Measurements from ENCODE around the gene YAF2.

The YAF2 gene

GRCh38 chr12:42166501-42166900, 71.5 kb downstream of the YAF2 start:
- no peak overlapping the region for H3K4me3 ChIP-seq (ENCODE audit: low read length)
- no peak for TF ChIP-seq ZNF274 (IDR thresholded peaks at IDR 0.05; ENCODE audit: low read depth, low read length)

GRCh38 chr12:42163913-42164312, 74.1 kb downstream of the YAF2 start:
- TF ChIP-seq ZNF274 (IDR thresholded peaks at IDR 0.05; ENCODE audit: low read depth, low read length): no peak

GRCh38 chr12:42162965-42163364, 75.1 kb downstream of the YAF2 start:
- H3K4me3 ChIP-seq (ENCODE audit: low read length): no peak overlapping the region
- TF ChIP-seq ZNF274 (IDR thresholded peaks at IDR 0.05; ENCODE audit: low read depth, low read length): no peak

More at GRCh38 chr12:42163913-42164312, 74.1 kb downstream of the YAF2 start:
- H3K4me3 ChIP-seq (ENCODE audit: low read length): no peak overlapping the region

GRCh38 chr12:42162193-42162592, 75.9 kb downstream of the YAF2 start:
- H3K4me3 ChIP-seq (ENCODE audit: low read length): no peak overlapping the region
- TF ChIP-seq ZNF274 (IDR thresholded peaks at IDR 0.05; ENCODE audit: low read depth, low read length): no peak

GRCh38 chr12:42161529-42161928, 76.5 kb downstream of the YAF2 start:
- no peak overlapping the region for H3K4me3 ChIP-seq (ENCODE audit: low read length)
- no peak for TF ChIP-seq ZNF274 (IDR thresholded peaks at IDR 0.05; ENCODE audit: low read depth, low read length)

GRCh38 chr12:42156232-42156631, 81.8 kb downstream of the YAF2 start:
- no peak for TF ChIP-seq ZNF274 (IDR thresholded peaks at IDR 0.05; ENCODE audit: low read depth, low read length)
- no peak overlapping the region for H3K4me3 ChIP-seq (ENCODE audit: low read length)

- no peak for TF ChIP-seq ZNF274 (IDR thresholded peaks at IDR 0.05; ENCODE audit: low read depth, low read length)
- peak overlapping the region; percentile 100; the same call in 1 of the 2 replicates for H3K4me3 ChIP-seq (ENCODE audit: low read length)
Measured at GRCh38 chr12:42145552-42146215, 92.4 kb downstream of the YAF2 start.

GRCh38 chr12:42145197-42145549, 92.9 kb downstream of the YAF2 start:
- TF ChIP-seq ZNF274 (IDR thresholded peaks at IDR 0.05; ENCODE audit: low read depth, low read length): no peak
- H3K4me3 ChIP-seq (ENCODE audit: low read length): peak overlapping the region; percentile 100; the same call in 1 of the 2 replicates

GRCh38 chr12:42144408-42145196, 93.4 kb downstream of the YAF2 start, which contains the start of gene GXYLT1:
GXYLT1 (minus strand) TSS chr12:42144874; CDS start chr12:42144646, 228 bp downstream.
- H3K4me3 ChIP-seq (ENCODE audit: low read length): peak within 1 kb of the TSS; percentile 100
- TF ChIP-seq ZNF274 (IDR thresholded peaks at IDR 0.05; ENCODE audit: low read depth, low read length): no peak

GRCh38 chr12:42144158-42144407, 94.0 kb downstream of the YAF2 start:
- peak overlapping the region; percentile 100 for H3K4me3 ChIP-seq (ENCODE audit: low read length)
- TF ChIP-seq ZNF274 (IDR thresholded peaks at IDR 0.05; ENCODE audit: low read depth, low read length): no peak

GRCh38 chr12:42143452-42144157, 94.4 kb downstream of the YAF2 start:
- peak overlapping the region; percentile 100 for H3K4me3 ChIP-seq (ENCODE audit: low read length)
- TF ChIP-seq ZNF274 (IDR thresholded peaks at IDR 0.05; ENCODE audit: low read depth, low read length): no peak

GRCh38 chr12:42141981-42142606, 96.0 kb downstream of the YAF2 start:
- TF ChIP-seq ZNF274 (IDR thresholded peaks at IDR 0.05; ENCODE audit: low read depth, low read length): no peak
- H3K4me3 ChIP-seq (ENCODE audit: low read length): 0 out of 2 replicates have a peak overlapping the region, but pooled peaks have one; percentile 10

GRCh38 chr12:42140901-42141300, 97.1 kb downstream of the YAF2 start:
- TF ChIP-seq ZNF274 (IDR thresholded peaks at IDR 0.05; ENCODE audit: low read depth, low read length): no peak
- H3K4me3 ChIP-seq (ENCODE audit: low read length): no peak overlapping the region

- no peak for TF ChIP-seq ZNF274 (IDR thresholded peaks at IDR 0.05; ENCODE audit: low read depth, low read length)
- no peak overlapping the region for H3K4me3 ChIP-seq (ENCODE audit: low read length)
Measured at GRCh38 chr12:42135259-42135814, 102.7 kb downstream of the YAF2 start.

Data from GM08714 (cell line).